NOMO-1 (cell line): ENCODE measurements around the gene KRT23.

Experiments
- DNase-seq, 2 experiments: peaks; one replicate each; lab custom pipeline; 2025; ENCODE audit not compliant: unreplicated experiment in 2 of 2; lab: John Stamatoyannopoulos, UW

The KRT23 gene

DNA sequence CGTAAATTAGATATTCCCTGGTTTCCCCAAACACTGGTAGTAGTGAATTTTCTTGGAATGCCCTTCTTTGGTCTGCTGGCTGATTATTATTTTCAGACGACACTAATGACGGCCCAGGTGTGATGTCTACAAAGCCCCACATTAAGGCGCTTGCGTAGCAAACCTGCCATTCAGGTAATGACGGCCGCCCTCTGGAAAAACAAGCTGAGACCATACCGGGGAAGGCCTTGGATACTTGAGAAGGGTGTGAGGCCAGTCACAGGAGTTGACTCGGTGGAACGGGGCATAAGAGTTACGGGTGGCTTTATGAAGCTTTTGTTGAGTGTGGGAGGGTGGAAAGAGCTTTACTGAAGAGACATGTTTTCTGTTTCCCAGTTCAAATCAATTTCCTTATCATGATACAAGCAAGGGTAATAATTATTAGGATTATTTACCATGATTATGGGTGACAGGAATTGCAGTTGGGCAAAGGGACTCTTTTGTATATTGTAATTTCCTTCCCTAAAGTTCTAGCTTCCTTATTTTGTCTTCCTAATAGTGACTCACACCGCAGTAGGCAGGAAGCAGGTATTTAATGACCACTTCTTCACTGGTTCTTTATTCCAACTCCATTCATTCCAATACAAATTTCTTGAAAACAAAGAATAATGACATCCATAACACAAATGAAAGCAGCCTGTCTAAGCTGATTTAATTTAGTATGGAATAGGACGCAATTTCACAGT lies 24.8 kb downstream of the KRT23 start:
- DNase-seq: peak; percentile 28 to 63

GRCh38 chr17:40910441-40910841 lies 27.0 kb downstream of the KRT23 start:
- no peak for DNase-seq

DNA sequence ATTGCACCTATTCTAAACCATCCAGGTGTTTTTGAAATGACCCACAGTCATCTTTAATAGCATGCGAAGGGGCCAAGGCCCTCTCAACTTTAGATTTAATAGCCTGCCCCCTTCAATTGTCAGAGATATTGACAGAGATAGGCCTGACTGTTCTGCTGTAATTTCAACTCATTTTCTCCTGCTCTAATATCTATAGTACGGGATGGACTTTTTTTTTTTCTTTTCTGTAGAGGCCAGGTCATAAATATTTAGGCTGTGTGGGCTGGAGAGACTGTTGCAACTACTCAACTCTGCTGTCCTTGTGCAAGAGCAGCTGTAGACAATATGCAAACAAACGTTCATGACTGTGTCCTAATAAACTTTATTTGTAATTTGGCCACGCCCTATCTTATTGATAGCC lies 27.7 kb downstream of the KRT23 start:
- peak; percentile 44 to 66 for DNase-seq

DNA sequence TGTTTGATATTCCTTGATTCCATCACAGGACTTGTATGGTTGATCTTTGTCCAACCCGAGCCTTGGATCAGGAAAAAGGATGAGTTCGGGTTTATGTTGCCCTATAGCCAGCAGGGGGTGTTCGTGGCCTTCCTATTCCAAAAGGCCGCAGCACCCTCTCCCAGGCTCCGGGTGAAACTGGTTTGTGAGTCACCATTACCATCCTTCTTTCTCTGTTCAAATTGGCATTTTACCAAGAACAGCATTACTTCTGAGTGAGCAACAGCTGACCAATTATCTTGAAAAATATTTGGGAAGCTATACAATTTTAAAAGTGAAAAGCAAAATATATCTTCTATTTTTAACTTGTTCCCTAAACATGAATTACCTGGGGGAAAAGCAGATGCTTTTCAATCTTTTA lies 28.1 kb downstream of the KRT23 start:
- peak; percentile 68 to 81 for DNase-seq

DNA sequence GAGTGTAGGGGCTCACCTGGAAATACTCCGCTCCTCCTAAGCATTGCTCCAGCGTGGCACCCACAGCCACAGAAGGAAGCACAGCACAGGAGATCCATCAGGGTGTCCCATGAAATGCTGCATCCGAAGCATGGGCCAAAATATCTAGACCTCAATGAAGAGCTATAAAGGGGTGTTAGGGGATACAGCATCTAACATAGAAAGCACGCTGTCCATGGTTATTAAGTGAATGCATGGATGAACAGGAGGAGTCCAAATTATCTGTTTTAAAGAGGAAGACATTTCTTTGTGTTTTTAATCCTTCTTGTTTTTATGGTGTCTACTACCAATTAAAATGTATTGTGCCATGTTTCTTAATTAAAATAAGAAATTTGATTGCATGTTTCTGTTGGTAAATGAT lies 30.8 kb downstream of the KRT23 start:
- no peak for DNase-seq

GRCh38 chr17:40905370-40905769 lies 32.1 kb downstream of the KRT23 start:
- no peak for DNase-seq

DNA sequence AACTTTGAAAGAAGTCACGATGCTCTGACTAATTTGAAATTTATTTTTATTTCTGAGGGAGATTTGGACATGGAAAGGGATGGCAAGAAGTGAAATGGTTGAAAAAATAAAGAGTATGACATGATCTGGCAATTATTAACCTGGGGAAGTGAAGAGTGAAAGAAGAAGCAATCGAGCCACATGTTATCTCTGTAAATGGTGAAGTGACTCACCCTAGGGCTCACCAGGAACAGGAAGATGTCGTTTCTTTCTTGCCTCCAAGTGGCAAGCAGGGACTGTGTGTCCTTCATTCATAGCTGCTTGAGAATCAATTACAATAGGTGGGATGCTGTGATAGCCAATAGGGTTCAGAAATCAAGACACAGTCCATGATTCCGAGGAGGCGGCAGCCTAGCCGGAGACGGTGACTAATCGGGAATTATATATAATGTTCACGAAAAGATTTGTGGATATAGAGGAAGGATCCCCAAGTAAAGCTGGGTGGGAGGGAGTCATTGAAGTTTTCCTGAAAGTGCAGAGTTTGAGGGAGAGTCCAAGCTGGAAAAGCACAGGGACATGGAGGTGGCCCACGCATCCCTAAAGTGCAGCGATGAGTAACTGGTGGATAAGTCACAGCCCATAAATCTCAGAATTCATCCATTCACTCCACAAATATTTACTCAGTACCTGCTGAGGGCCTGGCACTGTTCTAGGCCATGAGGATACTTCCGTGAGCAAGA lies 34.2 kb downstream of the KRT23 start:
- DNase-seq: peak; percentile 59 to 88

GRCh38 chr17:40902498-40902897 lies 34.9 kb downstream of the KRT23 start:
- DNase-seq: no peak

DNA sequence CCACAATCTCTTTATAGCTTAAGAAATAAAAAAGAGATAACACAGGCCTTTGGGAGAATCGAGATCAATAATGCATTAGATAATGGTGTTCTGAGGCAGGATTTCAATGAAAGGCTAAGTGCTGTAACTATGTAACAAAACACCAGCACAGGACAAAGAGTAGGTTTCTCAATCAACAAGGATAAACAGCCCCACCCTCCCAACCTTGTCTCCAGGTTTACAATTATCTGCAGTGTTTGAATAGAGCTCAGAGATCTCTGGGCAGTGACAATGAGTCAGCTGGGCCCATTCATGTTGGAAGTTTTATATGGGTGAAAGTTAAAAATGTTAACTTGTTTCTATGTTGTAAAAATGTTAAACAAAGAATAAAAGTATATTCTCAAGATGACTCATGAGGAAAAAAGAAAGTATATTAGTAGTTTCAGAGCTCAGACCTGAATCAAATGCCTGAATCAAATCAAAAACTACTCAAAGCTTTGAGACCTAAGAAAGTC lies 35.4 kb downstream of the KRT23 start:
- no peak for DNase-seq

- DNase-seq: no peak
Measured at GRCh38 chr17:40900809-40901356, 36.6 kb downstream of the KRT23 start.

DNA sequence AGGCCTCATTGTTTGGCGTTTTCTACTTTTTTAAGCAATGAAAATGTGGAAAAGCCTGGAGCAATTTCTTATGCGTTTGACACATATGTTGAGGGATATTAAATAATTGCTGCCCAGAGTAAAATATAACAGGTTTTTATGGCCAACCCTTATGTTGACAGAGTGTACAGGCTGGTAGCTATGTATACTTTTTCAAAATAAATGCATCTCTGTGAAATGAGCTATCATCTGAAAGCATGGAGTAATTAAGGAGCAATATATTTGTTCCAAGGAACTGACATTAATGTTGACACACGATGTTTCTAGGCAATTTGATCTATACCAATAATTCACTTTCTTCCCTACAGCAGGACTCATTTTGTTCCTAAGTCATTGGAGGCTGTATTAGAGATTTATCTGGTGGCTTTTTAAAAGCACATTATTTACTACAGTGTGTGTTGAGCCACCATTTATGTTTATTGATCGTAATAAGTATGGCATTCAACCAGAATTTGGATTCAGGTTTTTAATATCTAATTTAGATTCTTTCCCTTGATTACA lies 40.5 kb downstream of the KRT23 start:
- no peak for DNase-seq

DNA sequence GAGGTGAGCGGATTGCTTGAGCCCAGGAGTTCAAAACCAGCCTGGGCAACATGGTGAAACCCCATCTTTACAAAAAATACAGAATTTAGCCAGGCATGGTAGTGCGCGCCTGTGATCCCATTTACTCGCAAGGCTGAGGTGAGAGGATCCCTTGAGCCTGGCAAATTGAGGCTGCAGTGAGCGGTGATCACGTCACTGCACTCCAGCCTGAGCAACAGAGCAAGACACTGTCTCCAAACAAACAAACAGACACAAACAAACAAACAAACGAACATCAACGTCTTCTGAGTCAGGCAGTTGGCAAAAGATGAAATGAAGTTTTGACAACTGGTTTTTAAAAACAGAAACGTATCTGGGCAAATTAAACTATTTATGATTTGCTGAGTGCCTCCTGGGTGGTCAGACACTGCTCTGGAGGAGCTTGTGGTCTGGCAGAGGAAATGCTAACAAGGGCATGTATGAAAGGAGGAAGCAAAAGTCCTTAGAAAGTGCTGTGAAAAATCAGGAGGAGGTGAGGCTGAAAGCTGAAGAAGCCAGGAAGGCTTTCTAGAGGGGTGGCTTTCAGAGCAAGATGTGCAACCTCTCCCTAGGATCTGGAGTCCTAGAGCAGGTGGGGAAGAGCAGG lies 42.2 kb downstream of the KRT23 start:
- peak; percentile 55 to 79 for DNase-seq

DNA sequence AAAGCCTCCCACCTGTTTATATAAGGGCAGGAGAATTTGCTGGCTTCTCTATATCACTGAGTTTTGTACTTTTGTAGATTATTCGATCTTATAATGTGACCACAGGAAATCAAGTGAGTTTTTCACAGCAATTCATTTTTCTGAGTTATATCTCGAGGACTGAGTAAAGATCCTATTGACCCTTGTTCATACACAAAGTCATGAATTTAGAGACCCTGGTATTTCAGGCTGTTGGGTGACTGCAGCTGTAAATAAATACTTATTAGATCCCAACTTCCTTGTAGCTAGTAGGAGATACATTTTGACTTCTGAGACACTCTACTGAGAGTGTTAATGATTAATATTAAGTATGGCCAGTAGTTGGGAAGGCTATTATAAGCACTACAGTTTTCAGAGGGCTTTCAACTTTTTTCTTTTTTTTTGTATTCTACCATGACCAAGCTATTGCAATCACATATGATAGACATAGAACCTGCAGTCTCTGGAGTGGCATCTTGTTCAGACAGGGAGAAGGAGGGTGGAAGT lies 49.2 kb downstream of the KRT23 start:
- DNase-seq: no peak

- no peak for DNase-seq
Measured at GRCh38 chr17:40886090-40886489, 51.4 kb downstream of the KRT23 start.

DNA sequence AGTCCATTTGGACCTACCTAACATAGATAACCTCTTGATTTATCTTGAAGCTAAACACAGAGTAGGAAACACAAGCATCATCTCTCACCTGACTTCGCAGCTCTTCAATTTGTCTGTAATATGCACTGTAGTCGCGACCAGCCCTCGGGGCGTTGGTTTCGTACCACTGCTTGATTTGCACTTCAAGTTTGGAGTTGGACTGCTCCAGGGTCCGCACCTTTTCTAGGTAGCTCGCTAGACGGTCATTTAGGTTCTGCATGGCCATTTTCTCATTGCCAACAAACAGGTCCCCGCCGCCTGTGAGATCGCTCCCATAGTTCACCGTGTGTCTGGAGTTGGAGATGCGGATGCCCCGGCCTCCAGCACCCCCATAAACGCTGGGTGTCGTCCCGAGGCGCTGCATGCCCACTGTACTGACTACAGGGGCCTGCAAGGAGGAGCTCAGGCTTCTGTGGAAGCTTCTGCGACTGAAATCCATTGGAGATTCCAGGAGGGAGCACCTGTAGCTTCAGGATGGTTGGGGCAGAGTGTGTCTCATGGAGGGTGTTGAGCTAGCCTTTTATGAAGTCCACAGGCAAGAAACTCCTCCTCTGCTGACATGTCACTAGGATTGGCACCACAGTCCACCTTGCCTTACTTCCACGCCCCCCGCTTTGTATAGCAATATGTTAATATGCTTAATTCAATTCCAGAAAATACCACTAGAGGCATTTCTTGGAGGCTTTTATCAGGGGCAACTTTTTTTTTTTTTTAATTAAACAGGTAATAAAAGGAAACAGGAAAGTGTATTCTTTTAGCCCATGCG lies 52.5 kb downstream of the KRT23 start, which contains the start of gene KRT20:
KRT20 (minus strand) TSS at position 535 of the 805 bp plus-strand sequence; CDS start at position 478, 57 bp downstream.
- no peak for DNase-seq

GRCh38 chr17:40883626-40884334 lies 53.7 kb downstream of the KRT23 start:
- DNase-seq: no peak

GRCh38 chr17:40883031-40883430 lies 54.4 kb downstream of the KRT23 start:
- DNase-seq: no peak

DNA sequence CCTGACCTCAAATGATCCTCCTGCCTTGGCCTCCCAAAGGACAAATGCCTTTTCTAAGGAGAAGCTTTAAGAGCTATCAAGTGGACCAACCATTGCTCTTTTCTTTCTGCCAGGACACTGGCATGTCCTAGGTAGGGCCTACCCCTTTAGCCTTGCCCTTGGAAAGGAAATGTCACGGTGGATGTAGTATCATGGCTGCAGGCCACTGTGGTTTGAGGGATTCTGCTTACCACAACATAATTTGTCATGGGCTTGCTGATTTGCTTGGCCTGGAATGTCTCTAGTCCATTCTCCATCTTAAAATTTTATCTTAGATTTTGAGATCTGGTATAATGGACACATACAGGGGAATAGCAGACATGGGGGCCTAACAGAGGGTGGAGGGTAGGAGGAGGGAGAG lies 58.4 kb downstream of the KRT23 start:
- DNase-seq: no peak

- no peak for DNase-seq
Measured at GRCh38 chr17:40878044-40878443, 59.4 kb downstream of the KRT23 start.
